PFSK-1 (cell line): ENCODE data around the gene PSMD10.

Experiments
- POLR2AphosphoS5 ChIP-seq: IDR thresholded peaks from 2 replicates; pipeline ENCODE4 v1.6.1; 2012; ENCODE audit warnings: low read depth, mild to moderate bottlenecking, control low read depth, low read length, moderate library complexity
- SIN3A ChIP-seq: IDR thresholded peaks from 2 replicates; pipeline ENCODE4 v1.6.1; 2012; ENCODE audit warnings: mild to moderate bottlenecking, low read length, moderate library complexity, borderline replicate concordance; ENCODE audit not compliant: insufficient read depth
- TAF1 ChIP-seq: IDR thresholded peaks from 2 replicates; pipeline ENCODE4 v1.6.1; 2012; ENCODE audit warnings: low read length, control low read depth, borderline replicate concordance; ENCODE audit not compliant: insufficient read depth

- TF ChIP-seq TAF1 (no peak), POLR2AphosphoS5 (no peak), SIN3A (no peak)
Measured at GRCh38 chrX:108044554-108045256, 46.6 kb downstream of the PSMD10 start, which contains the start of gene VSIG1.
